ENCODE data around the gene CHRNA4.

DNA sequence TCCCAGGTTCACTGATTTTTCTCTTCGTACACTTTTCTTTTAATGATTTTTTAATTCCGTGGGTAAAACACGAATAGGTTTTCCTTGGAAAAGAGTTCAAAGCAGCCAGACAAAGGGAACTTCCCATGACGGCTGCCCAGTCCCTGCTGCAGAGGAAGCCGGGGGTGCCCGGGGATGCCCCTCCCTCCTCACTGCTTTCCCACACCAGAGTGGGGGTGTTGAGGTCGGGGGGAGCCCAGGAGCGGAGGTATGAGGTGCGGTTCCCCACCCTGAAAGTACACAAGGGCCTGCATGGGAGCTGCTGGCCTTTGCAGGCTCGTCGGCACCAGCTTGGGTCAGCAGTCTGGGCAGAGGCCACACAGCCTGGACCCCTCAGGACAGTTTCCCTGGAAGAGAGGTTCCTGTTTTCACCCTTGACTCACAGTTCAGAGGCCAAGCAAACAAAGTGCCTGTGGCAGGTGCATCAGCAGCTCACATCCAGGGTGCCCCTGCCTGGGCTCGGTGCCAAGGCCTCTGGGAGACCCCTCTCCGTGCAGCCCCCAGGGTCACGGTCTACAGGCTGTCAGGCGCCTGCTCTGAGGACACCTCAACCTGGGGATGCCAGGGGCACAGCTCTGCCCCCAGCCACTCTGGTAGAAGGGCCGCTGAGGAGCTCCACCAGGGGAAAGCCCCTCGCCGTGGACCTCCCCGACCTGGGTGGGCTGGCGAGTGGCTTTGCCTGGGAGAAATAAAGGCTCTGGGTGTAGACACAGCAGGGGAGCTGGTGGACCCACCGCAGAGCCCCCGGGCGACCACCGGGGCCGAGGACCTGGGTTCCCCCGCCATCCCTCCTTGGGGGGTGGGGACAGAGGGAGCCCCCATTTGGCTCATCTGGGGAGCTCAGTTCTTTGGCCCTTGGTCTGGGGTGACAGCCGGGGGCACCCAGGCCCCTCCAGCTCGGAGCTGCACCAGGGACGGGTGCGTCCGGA lies 15.4 kb upstream of the CHRNA4 start:
- no peak for TF ChIP-seq CTCF (conservative IDR thresholded peaks at IDR 0.05 in 1 of 2, IDR thresholded peaks at IDR 0.05 in 1 of 2; ENCODE audit: low read depth in 1 of 2, low read length in 2 of 2)
- TF ChIP-seq EZH2 (IDR thresholded peaks at IDR 0.05; ENCODE audit: low read length, missing control alignments) = no peak

All from fibroblast of lung (primary cell).